H1 (cell line): ENCODE results near the gene FKBP6. TPM values are rescaled to one million over a fixed set of nuclear protein-coding genes. Genes with fewer than 3 reads are reported as not detected.
"Not testable (repeated sequence)": the region's sequence is repeated elsewhere in the genome, so short reads cannot be mapped to it uniquely, and the experiment has no call there.

Source experiments
- CTCF ChIA-PET: fragments of 300-600 bp; sonication (Branson Sonifier 250); formaldehyde crosslinking; loops from one replicate; lab custom pipeline; 2021; ENCODE audit not compliant: partially characterized antibody; lab: Charles Lee
- POLR2A ChIA-PET: fragments of 300-600 bp; sonication (Branson Sonifier 250); formaldehyde crosslinking; loops from one replicate; lab custom pipeline; 2021; ENCODE audit warnings: inconsistent platforms; ENCODE audit not compliant: partially characterized antibody; lab: Charles Lee
- DNase-seq, 2 experiments: peaks; one replicate each; pipeline versions ENCODE4 v3.0.0 to v3.0.0-alpha.2; 2010 to 2022; ENCODE audit warnings: low spot score in 2 of 2, low read depth in 1 of 2, mixed read lengths in 1 of 2
- FAIRE-seq: peaks from 2 replicates; lab custom pipeline; 2011; peaks lifted over from hg19 to GRCh38; lab: Jason Lieb, UNC
- H2AFZ ChIP-seq: 2 replicates; pipeline ENCODE4 v1.8.1; 2012; ENCODE audit warnings: low read length, inconsistent platforms
- H2AK5ac ChIP-seq: 2 replicates; pipeline ENCODE4 v1.6.1; 2013; ENCODE audit warnings: low read depth, low read length
- H2BK120ac ChIP-seq: replicated peaks from 2 replicates; pipeline ENCODE3; 2013; ENCODE audit warnings: low read depth, low read length, inconsistent platforms
- H2BK12ac ChIP-seq: 2 replicates; pipeline ENCODE4 v1.6.1; 2013; ENCODE audit warnings: low read depth, low read length
- H2BK15ac ChIP-seq: 2 replicates; pipeline ENCODE4 v1.6.1; 2013; ENCODE audit warnings: low read length
- H2BK20ac ChIP-seq: 2 replicates; pipeline ENCODE4 v1.6.1; 2013; ENCODE audit warnings: low read length
- H2BK5ac ChIP-seq: 2 replicates; pipeline ENCODE4 v1.6.1; 2013; ENCODE audit warnings: low read depth, low read length
- H3K14ac ChIP-seq: 2 replicates; pipeline ENCODE4 v1.6.1; 2013; ENCODE audit warnings: inconsistent platforms; ENCODE audit not compliant: insufficient read length
- H3K18ac ChIP-seq: 2 replicates; pipeline ENCODE4 v1.6.1; 2013; ENCODE audit warnings: low read length; ENCODE audit errors: extremely low read depth
- H3K23ac ChIP-seq: 2 replicates; pipeline ENCODE4 v1.6.1; 2013; ENCODE audit warnings: inconsistent platforms; ENCODE audit not compliant: insufficient read length
- H3K23me2 ChIP-seq: 2 replicates; pipeline ENCODE4 v1.6.1; 2013; ENCODE audit warnings: low read depth, low read length
- H3K27ac ChIP-seq: 2 replicates; pipeline ENCODE4 v1.6.1; 2011; ENCODE audit warnings: low read depth, low read length, inconsistent platforms
- H3K27me3 ChIP-seq, 4 experiments: replicated peaks in 1 of 4; 1 replicate in 1 of 4; 2 replicates in 3 of 4; pipeline versions ENCODE4 v1.6.1 to v1.8.1; 2011 to 2013; ENCODE audit warnings: low read length in 3 of 4, mild to moderate bottlenecking in 3 of 4, inconsistent platforms in 2 of 4, mixed read lengths in 2 of 4, moderate library complexity in 1 of 4; ENCODE audit not compliant: control insufficient read depth in 3 of 4, insufficient read depth in 3 of 4; ENCODE audit errors: extremely low read depth in 1 of 4
- H3K36me3 ChIP-seq, 4 experiments: 2 replicates each; pipeline versions ENCODE4 v1.6.1 to v1.8.1; 2011 to 2013; ENCODE audit warnings: mild to moderate bottlenecking in 4 of 4, low read length in 3 of 4, moderate library complexity in 2 of 4, control low read depth in 1 of 4, inconsistent platforms in 1 of 4; ENCODE audit not compliant: insufficient read depth in 4 of 4, control insufficient read depth in 2 of 4
- H3K4ac ChIP-seq: replicated peaks from 2 replicates; pipeline ENCODE3; 2013; ENCODE audit warnings: low read length, low read depth, mixed read lengths, inconsistent platforms; ENCODE audit not compliant: insufficient read length
- H3K4me1 ChIP-seq, 4 experiments: replicated peaks in 1 of 4; 1 replicate in 1 of 4; 2 replicates in 3 of 4; pipeline versions ENCODE4 v1.6.1 to v1.8.1; 2011 to 2013; ENCODE audit warnings: low read length in 3 of 4, inconsistent platforms in 2 of 4, mixed read lengths in 1 of 4; ENCODE audit not compliant: insufficient read depth in 4 of 4, control insufficient read depth in 3 of 4
- H3K4me2 ChIP-seq, 2 experiments: 2 replicates each; pipeline versions ENCODE4 v1.6.1 to v1.8.1; 2011 to 2013; ENCODE audit warnings: low read depth in 2 of 2, low read length in 2 of 2, control low read depth in 1 of 2, inconsistent platforms in 1 of 2, mild to moderate bottlenecking in 1 of 2; ENCODE audit not compliant: insufficient read depth in 1 of 2
- H3K4me3 ChIP-seq, 4 experiments: fragments of 200-600, 300-600 bp in 1 of 4; sonication (generic), shearing (Covaris generic), sonication (Bioruptor Twin) in 1 of 4; 2 replicates each; pipeline versions ENCODE4 v1.5.1 to v1.8.1; 2011 to 2016; ENCODE audit warnings: low read length in 4 of 4, low read depth in 3 of 4, control low read depth in 2 of 4, inconsistent platforms in 2 of 4, mild to moderate bottlenecking in 2 of 4, mixed read lengths in 1 of 4, moderate library complexity in 1 of 4; ENCODE audit not compliant: insufficient read depth in 2 of 4; ENCODE audit errors: extremely low read depth in 1 of 4
- H3K56ac ChIP-seq: replicated peaks from 2 replicates; pipeline ENCODE3; 2013; ENCODE audit warnings: low read depth, mild to moderate bottlenecking, mixed read lengths, low read length, inconsistent platforms; ENCODE audit not compliant: insufficient read length
- H3K79me1 ChIP-seq: 2 replicates; pipeline ENCODE4 v1.6.1; 2013; ENCODE audit warnings: low read depth, low read length, control low read depth
- H3K79me2 ChIP-seq, 2 experiments: 2 replicates each; pipeline versions ENCODE4 v1.6.1 to v1.8.1; 2012 to 2013; ENCODE audit warnings: low read length in 2 of 2, mild to moderate bottlenecking in 2 of 2, inconsistent platforms in 1 of 2; ENCODE audit not compliant: insufficient read depth in 2 of 2, control insufficient read depth in 1 of 2
- H3K9ac ChIP-seq, 4 experiments: replicated peaks in 1 of 4; 1 replicate in 1 of 4; 2 replicates in 3 of 4; pipeline versions ENCODE4 v1.6.1 to v1.8.1; 2011 to 2013; ENCODE audit warnings: low read depth in 3 of 4, low read length in 3 of 4, control low read depth in 2 of 4, mild to moderate bottlenecking in 2 of 4, moderate library complexity in 2 of 4, inconsistent platforms in 1 of 4; ENCODE audit errors: extremely low read depth in 1 of 4
- H3K9me3 ChIP-seq, 2 experiments: 2 replicates each; pipeline versions ENCODE4 v1.6.1 to v1.8.1; 2012 to 2013; ENCODE audit warnings: mild to moderate bottlenecking in 2 of 2, moderate library complexity in 2 of 2, control low read depth in 1 of 2, inconsistent platforms in 1 of 2, low read depth in 1 of 2, low read length in 1 of 2, mixed read lengths in 1 of 2; ENCODE audit not compliant: insufficient read depth in 2 of 2
- H4K20me1 ChIP-seq, 2 experiments: replicated peaks in 1 of 2; 2 replicates each; pipeline versions ENCODE3 to v1.8.1; 2011 to 2013; ENCODE audit warnings: inconsistent platforms in 2 of 2, low read length in 2 of 2, mild to moderate bottlenecking in 1 of 2; ENCODE audit not compliant: insufficient read depth in 2 of 2, control insufficient read depth in 1 of 2
- H4K5ac ChIP-seq: 2 replicates; pipeline ENCODE4 v1.6.1; 2013; ENCODE audit warnings: low read length, low read depth, mixed read lengths, inconsistent platforms; ENCODE audit not compliant: insufficient read length
- H4K8ac ChIP-seq: 2 replicates; pipeline ENCODE4 v1.8.0; 2013; ENCODE audit warnings: mild to moderate bottlenecking, moderate library complexity, low read length, inconsistent platforms; ENCODE audit not compliant: insufficient read depth; ENCODE audit errors: extremely low read depth
- H4K91ac ChIP-seq: replicated peaks from 2 replicates; pipeline ENCODE3; 2013; ENCODE audit warnings: low read length, mixed read lengths, inconsistent platforms; ENCODE audit not compliant: insufficient read length
- KDM1A ChIP-seq: fragments of 200-600, 300-600 bp; sonication (generic); IDR thresholded peaks from 2 replicates; pipeline ENCODE4 v1.7.1; 2016; ENCODE audit warnings: mild to moderate bottlenecking, low read length, borderline replicate concordance
- WGBS, 2 experiments: shearing (Covaris generic) in 1 of 2; methylation state at CpG; one replicate each; pipeline versions ENCODE4 v1.1.6 to v1.1.7; 2013 to 2015; ENCODE audit warnings: low lambda C conversion rate in 2 of 2, mixed read lengths in 2 of 2, inconsistent platforms in 1 of 2, low coverage in 1 of 2, missing lambda C conversion rate in 1 of 2; ENCODE audit not compliant: insufficient replicate concordance in 2 of 2, insufficient coverage in 1 of 2, insufficient read length in 1 of 2; ENCODE audit errors: extremely low coverage in 1 of 2, missing lambda C conversion rate in 1 of 2; 5-methylcytosine and 5-hydroxymethylcytosine counted together
- polyA plus RNA-seq, 7 experiments: library from polyadenylated mRNA; depleted of rRNA in 3 of 7; stranded (reverse) in 5 of 7; unstranded in 2 of 7; fragments of >200 nt in 5 of 7; fragments of 200-250 nt in 2 of 7; gene quantifications; 1 replicate in 5 of 7; 2 replicates in 1 of 7; 4 replicates in 1 of 7; pipeline versions ENCODE4 v1.2.1 to v1.2.3, GENCODE V29; 2011 to 2013; ENCODE audit warnings: missing spikeins in 2 of 7, mixed read lengths in 2 of 7
- total RNA-seq: library from RNA; stranded (reverse); fragmentation: NEBNext Ultra II Directional; extraction: Animal tissue kit (Norgen Biotek cat#: 25700); gene quantifications from 2 replicates; pipeline ENCODE4 v1.2.1, GENCODE V29; 2021

FKBP6 gene
- total and polyA plus RNA-seq, 2 of the 8 experiments (the other 6 are each of a cell fraction or from before 2014, with no cell fraction given) = 0.14 to 0.19 TPM

DNA sequence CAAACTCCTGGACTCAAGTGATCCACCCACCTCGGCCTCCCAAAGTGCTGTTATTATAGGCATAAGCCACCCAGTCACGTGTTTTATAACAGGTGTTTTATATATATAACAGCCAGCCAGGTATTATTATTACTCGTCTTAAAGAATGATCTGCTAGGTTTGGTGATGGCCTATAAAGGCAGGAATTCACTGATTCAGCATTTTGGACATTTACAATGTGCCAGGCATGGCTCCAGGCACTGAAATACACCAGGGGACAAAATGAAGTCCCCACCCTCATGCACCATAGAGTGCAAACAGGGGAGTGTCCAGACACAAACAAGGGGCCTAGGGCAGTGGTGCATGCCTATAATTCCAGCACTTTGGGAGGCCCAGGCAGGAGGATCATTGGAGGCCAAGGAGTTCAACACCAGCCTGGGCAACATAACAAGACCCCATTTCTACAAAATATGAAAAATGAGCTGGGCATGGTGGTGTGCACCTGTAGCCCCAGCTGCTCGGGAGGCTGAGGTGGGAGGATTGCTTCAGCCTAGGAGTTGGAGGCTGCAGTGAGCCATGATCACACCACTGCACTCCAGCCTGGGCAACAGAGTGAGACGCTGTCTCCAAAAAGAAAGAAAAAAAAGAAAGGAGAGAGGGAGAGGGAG lies 4.4 kb upstream of the FKBP6 start:
- not testable (repeated sequence) for H2BK5ac ChIP-seq, H2BK120ac ChIP-seq, H2BK20ac ChIP-seq, FAIRE-seq, H3K4me1 ChIP-seq, H4K8ac ChIP-seq, H2BK15ac ChIP-seq, H3K4me2 ChIP-seq, H3K79me2 ChIP-seq, H3K4ac ChIP-seq, H3K9me3 ChIP-seq, H3K9ac ChIP-seq, DNase-seq, H2BK12ac ChIP-seq, H3K27me3 ChIP-seq, H4K91ac ChIP-seq, H3K14ac ChIP-seq, H4K20me1 ChIP-seq, H3K79me1 ChIP-seq, H3K36me3 ChIP-seq, H2AFZ ChIP-seq, H3K4me3 ChIP-seq, H3K56ac ChIP-seq, H4K5ac ChIP-seq, H3K23me2 ChIP-seq, H3K18ac ChIP-seq, H3K27ac ChIP-seq, H2AK5ac ChIP-seq, H3K23ac ChIP-seq
- TF ChIP-seq KDM1A = peak; percentile 78; the same call in 1 of the 2 replicates
- ChIA-PET CTCF (interaction anchor here (0.8 to 2.7 kb wide), 18 partner anchors 7 to 130 kb away, joined by 3 to 23 read pairs (median 4); no protein-coding TSS in a partner anchor), POLR2A (interaction anchor here (1.1 kb wide), 1 partner anchor 9 kb away, joined by 5 read pairs; no protein-coding TSS in a partner anchor)
- WGBS, 2 experiments = 81% methylated on average over 4 of the region's 5 CpGs; no CpG with 5 or more reads in 1 of the 2 experiments
